ENCODE results near the gene SCN5A. TPM values are rescaled to one million over a fixed set of nuclear protein-coding genes. Genes with fewer than 3 reads are reported as not detected.

The SCN5A gene
- total RNA-seq, 2 donors from 2014 or later = 0.05 TPM; not detected in 1

DNA sequence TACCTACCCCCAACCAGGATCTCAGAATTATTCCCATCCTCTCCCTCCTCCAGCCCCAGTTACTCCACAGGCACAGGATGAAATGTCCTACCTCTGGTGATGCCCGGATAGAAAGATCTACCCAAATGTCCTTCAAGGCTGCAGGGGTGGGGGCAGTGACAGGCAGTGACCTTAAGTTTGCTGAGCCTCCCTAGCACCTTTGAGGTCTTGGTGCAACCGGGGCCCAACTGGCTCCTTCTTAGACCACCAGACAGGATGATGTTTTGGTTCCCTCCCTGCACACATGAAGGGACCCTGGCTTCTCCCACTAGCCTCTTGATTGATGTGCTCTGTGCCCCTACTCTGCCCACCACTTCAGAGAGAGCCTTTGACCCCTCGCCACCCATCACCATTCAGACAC is 117.0 kb downstream of the SCN5A start:
- no peaks in the 10 kb centered on the region for H3K27me3 Mint-ChIP-seq
- no peaks in the 10 kb centered on the region for H3K36me3 Mint-ChIP-seq (ENCODE audit: low read depth)
- peak overlapping the region; percentile 51 for H3K27ac Mint-ChIP-seq
- no peak for DNase-seq
- no peak for ATAC-seq
- H3K9me3 ChIP-seq (ENCODE audit: control insufficient read depth, low read length, poor library complexity, severe bottlenecking) = no peaks in the 10 kb centered on the region
- H3K4me3 Mint-ChIP-seq = no peak overlapping the region
- no peaks in the 10 kb centered on the region for H3K4me1 Mint-ChIP-seq

DNA sequence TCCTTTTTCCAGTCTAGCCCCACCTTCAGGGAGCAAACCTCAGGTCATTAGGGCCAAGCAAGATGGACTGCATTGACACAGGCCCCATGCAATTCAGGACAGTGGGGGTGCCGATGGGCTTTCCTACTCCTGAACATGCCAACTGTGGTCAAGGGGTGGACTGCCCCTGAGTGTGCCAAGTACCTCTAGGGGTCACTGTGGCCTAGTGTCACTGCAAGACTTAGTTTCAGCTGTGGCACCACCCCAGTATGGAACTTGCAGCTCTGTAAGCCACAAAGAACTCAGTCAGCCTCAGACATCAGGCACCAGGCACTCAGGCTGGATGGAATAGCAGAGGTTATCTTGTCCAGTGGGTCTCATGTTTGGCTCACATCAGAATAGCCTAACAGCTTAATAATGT is 121.0 kb downstream of the SCN5A start:
- no peaks in the 10 kb centered on the region for H3K4me1 Mint-ChIP-seq
- H3K4me3 Mint-ChIP-seq = no peak overlapping the region
- no peaks in the 10 kb centered on the region for H3K27me3 Mint-ChIP-seq
- H3K36me3 Mint-ChIP-seq (ENCODE audit: low read depth) = peaks cover 4% of the 10 kb centered on the region
- ATAC-seq (no peak), DNase-seq (no peak)
- no peaks in the 10 kb centered on the region for H3K9me3 ChIP-seq (ENCODE audit: control insufficient read depth, low read length, poor library complexity, severe bottlenecking)
- no peak overlapping the region for H3K27ac Mint-ChIP-seq

DNA sequence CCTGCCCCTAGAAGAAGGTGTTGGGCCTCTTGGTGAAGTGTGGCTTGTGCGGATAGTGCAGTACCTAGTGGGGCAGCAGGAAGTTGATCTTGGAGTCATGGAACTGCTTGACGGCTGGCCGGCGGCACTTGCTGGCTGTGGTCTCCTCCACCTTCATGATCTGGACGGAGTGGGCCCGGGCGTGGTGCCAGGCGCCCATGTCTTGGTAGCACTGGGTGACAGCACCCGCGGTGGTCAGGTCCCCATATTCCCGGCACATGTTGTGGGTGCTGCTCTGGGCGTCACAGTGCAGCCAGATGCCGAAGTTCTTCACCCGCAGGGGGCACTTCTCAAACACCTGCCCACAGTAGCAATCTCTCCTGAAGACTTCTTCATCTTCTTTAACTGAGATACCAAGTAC is 122.7 kb downstream of the SCN5A start:
- DNase-seq (no peak), ATAC-seq (no peak)
- no peaks in the 10 kb centered on the region for H3K9me3 ChIP-seq (ENCODE audit: control insufficient read depth, low read length, poor library complexity, severe bottlenecking)
- Mint-ChIP-seq H3K36me3 (ENCODE audit: low read depth) (peaks cover 4% of the 10 kb centered on the region), H3K27ac (no peak overlapping the region), H3K4me1 (no peaks in the 10 kb centered on the region), H3K27me3 (no peaks in the 10 kb centered on the region), H3K4me3 (no peak overlapping the region)

DNA sequence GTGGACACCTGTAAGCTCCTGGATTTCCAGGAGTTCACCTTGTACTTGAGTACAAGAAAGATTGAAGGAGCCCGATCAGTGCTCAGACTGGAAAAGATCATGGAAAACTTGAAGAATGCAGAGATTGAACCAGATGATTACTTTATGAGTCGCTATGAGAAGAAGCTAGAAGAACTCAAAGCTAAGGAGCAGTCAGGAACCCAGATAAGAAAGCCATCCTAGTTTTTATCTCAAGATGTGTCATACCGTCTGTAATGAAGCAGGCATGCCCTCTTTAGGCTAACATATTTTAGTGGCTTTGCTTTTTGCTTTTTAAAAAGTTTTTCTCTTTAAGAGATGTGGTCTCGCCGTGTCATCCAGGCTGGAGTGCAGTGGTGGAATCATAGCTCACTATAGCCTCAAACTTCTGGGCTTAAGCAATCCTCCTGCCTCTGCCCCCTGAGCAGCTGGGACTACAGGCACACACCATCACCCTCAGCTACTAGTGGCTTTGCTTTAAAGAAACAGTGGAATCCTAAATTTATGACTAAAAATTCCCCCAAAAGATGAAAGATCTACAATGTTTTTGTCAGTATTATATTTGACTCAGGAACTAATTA is 125.2 kb downstream of the SCN5A start:
- DNase-seq (no peak), ATAC-seq (no peak)
- Mint-ChIP-seq H3K4me3 (no peak overlapping the region), H3K27me3 (no peaks in the 10 kb centered on the region), H3K27ac (no peak overlapping the region), H3K4me1 (peaks cover 17% of the 10 kb centered on the region), H3K36me3 (ENCODE audit: low read depth) (peaks cover 4% of the 10 kb centered on the region)
- no peaks in the 10 kb centered on the region for H3K9me3 ChIP-seq (ENCODE audit: control insufficient read depth, low read length, poor library complexity, severe bottlenecking)

- Mint-ChIP-seq H3K4me3 (no peak overlapping the region), H3K27ac (no peak overlapping the region), H3K36me3 (ENCODE audit: low read depth) (peaks cover 4% of the 10 kb centered on the region), H3K27me3 (no peaks in the 10 kb centered on the region), H3K4me1 (peaks cover 25% of the 10 kb centered on the region)
- ATAC-seq (no peak), DNase-seq (no peak)
- no peaks in the 10 kb centered on the region for H3K9me3 ChIP-seq (ENCODE audit: control insufficient read depth, low read length, poor library complexity, severe bottlenecking)
Measured at GRCh38 chr3:38522002-38522401, 127.5 kb downstream of the SCN5A start.

- ATAC-seq (peak; percentile 76), DNase-seq (peak in 2 of 3 donors; percentile 29 to 32)
- no peak overlapping the region for H3K27ac Mint-ChIP-seq
- H3K4me3 Mint-ChIP-seq = no peak overlapping the region
- H3K9me3 ChIP-seq (ENCODE audit: control insufficient read depth, low read length, poor library complexity, severe bottlenecking) = no peaks in the 10 kb centered on the region
- H3K27me3 Mint-ChIP-seq = no peaks in the 10 kb centered on the region
- H3K36me3 Mint-ChIP-seq (ENCODE audit: low read depth) = peaks cover 4% of the 10 kb centered on the region
- peaks cover 25% of the 10 kb centered on the region for H3K4me1 Mint-ChIP-seq
Measured at GRCh38 chr3:38521391-38521987, 128.0 kb downstream of the SCN5A start.

- DNase-seq = no peak
- Mint-ChIP-seq H3K36me3 (ENCODE audit: low read depth) (no peaks in the 10 kb centered on the region), H3K27ac (peak overlapping the region; percentile 91), H3K4me1 (peaks cover 25% of the 10 kb centered on the region), H3K4me3 (peak overlapping the region; percentile 79), H3K27me3 (no peaks in the 10 kb centered on the region)
- no peaks in the 10 kb centered on the region for H3K9me3 ChIP-seq (ENCODE audit: control insufficient read depth, low read length, poor library complexity, severe bottlenecking)
- ATAC-seq = peak; percentile 79
Measured at GRCh38 chr3:38519651-38520050, 129.8 kb downstream of the SCN5A start.

DNA sequence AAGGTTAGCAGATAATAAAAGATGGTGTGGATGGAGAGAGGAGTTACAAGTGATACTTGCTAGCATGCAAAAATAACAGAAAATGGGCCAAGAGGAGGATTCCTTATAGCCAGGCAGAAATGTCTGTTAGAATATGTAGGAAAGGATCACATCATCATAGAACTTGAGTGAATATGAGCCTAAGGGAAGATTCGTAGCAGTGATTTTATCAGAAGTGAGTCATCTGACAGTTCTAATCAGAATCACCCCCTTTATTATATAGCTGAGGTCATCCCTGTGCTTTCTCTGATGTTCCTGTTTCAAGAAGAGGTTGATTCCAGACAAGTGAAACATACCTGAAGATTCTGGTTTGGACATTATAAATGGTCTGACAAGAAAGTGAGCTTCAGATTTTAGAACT is 130.5 kb downstream of the SCN5A start:
- DNase-seq = no peak
- no peak for ATAC-seq
- peak overlapping the region; percentile 91 for H3K27ac Mint-ChIP-seq
- H3K4me3 Mint-ChIP-seq = peak overlapping the region; percentile 45
- peaks cover 29% of the 10 kb centered on the region for H3K4me1 Mint-ChIP-seq
- peaks cover 4% of the 10 kb centered on the region for H3K36me3 Mint-ChIP-seq (ENCODE audit: low read depth)
- H3K27me3 Mint-ChIP-seq = no peaks in the 10 kb centered on the region
- no peaks in the 10 kb centered on the region for H3K9me3 ChIP-seq (ENCODE audit: control insufficient read depth, low read length, poor library complexity, severe bottlenecking)

DNA sequence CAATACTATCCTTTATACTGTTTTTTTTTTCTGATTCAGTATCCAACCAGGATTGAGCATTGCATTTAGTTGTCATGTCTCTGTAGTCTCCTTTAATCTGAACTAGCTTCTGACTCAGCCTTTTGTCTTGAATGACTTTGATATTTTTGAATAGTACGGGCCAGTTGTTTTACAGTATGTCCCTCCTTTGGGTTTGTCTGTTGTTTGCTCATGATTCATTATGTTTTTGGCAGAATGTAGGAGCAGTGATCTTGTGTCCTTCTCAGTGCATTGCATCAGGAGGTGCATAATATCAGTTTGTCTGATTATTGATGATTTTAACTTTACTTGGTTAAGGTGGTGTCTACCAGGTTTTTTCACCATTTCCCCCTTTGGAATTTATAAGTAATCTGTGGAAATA is 132.8 kb downstream of the SCN5A start:
- Mint-ChIP-seq H3K36me3 (ENCODE audit: low read depth) (peaks cover 9% of the 10 kb centered on the region), H3K4me1 (peaks cover 34% of the 10 kb centered on the region), H3K4me3 (no peak overlapping the region), H3K27me3 (no peaks in the 10 kb centered on the region), H3K27ac (no peak overlapping the region)
- ATAC-seq (no peak), DNase-seq (no peak)
- H3K9me3 ChIP-seq (ENCODE audit: control insufficient read depth, low read length, poor library complexity, severe bottlenecking) = no peaks in the 10 kb centered on the region

DNA sequence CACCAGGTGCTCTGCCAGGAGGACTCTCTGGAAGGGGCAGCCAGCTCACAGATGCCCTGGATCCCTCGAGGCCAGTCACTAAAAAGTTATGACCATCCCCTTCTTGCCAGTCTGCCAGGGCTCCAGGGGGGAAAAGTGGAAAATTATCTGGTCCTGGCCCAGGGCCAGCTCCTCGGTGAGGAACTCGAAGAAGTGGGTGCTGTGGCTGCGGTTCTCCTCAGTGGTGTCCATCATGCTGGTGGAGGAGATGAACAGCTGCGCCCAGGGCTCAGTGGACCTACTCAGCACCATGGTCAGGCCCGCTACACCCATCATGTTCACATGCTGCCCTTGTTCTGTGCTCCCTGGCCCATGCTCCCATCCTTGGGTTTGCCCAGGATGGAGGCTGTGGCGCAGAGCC is 134.1 kb downstream of the SCN5A start:
- no peaks in the 10 kb centered on the region for H3K9me3 ChIP-seq (ENCODE audit: control insufficient read depth, low read length, poor library complexity, severe bottlenecking)
- no peak overlapping the region for H3K4me3 Mint-ChIP-seq
- DNase-seq = no peak
- no peak overlapping the region for H3K27ac Mint-ChIP-seq
- H3K4me1 Mint-ChIP-seq = peaks cover 26% of the 10 kb centered on the region
- peaks cover 9% of the 10 kb centered on the region for H3K36me3 Mint-ChIP-seq (ENCODE audit: low read depth)
- no peaks in the 10 kb centered on the region for H3K27me3 Mint-ChIP-seq
- no peak for ATAC-seq

- H3K27ac Mint-ChIP-seq = no peak overlapping the region
- no peak overlapping the region for H3K4me3 Mint-ChIP-seq
- peaks cover 11% of the 10 kb centered on the region for H3K4me1 Mint-ChIP-seq
- H3K9me3 ChIP-seq (ENCODE audit: control insufficient read depth, low read length, poor library complexity, severe bottlenecking) = no peaks in the 10 kb centered on the region
- ATAC-seq (no peak), DNase-seq (no peak)
- peaks cover 19% of the 10 kb centered on the region for H3K36me3 Mint-ChIP-seq (ENCODE audit: low read depth)
- H3K27me3 Mint-ChIP-seq = no peaks in the 10 kb centered on the region
Measured at GRCh38 chr3:38511546-38511945, 137.9 kb downstream of the SCN5A start.

- H3K36me3 Mint-ChIP-seq (ENCODE audit: low read depth) = peaks cover 19% of the 10 kb centered on the region
- no peak overlapping the region for H3K4me3 Mint-ChIP-seq
- H3K4me1 Mint-ChIP-seq = peaks cover 11% of the 10 kb centered on the region
Measured at GRCh38 chr3:38510631-38511030, 138.9 kb downstream of the SCN5A start.

DNA sequence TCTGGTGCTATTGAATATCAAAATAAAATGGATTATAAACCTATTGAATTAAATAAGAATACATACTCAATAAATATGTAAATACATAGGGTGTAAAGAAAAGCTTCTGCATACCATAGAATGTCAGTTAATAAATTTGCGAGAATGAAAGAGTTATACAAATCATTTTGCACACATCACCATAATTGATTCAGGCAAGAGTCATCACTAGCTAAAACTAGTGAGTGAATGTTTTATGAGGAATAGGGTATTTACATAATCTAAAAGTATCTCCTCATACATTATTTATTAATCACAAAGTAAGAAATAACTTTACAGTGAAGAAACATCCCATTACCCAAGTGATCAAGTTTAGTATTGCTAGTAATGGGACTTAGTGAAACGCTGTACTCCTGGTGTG is 139.8 kb downstream of the SCN5A start:
- Mint-ChIP-seq H3K27ac (no peak overlapping the region), H3K4me3 (no peak overlapping the region), H3K27me3 (no peaks in the 10 kb centered on the region), H3K36me3 (ENCODE audit: low read depth) (peaks cover 19% of the 10 kb centered on the region), H3K4me1 (peaks cover 11% of the 10 kb centered on the region)
- no peak for ATAC-seq
- no peak for DNase-seq
- H3K9me3 ChIP-seq (ENCODE audit: control insufficient read depth, low read length, poor library complexity, severe bottlenecking) = no peaks in the 10 kb centered on the region

More at GRCh38 chr3:38510631-38511030, 138.9 kb downstream of the SCN5A start:
- DNase-seq (no peak), ATAC-seq (no peak)
- no peak overlapping the region for H3K27ac Mint-ChIP-seq
- no peaks in the 10 kb centered on the region for H3K27me3 Mint-ChIP-seq
- H3K9me3 ChIP-seq (ENCODE audit: control insufficient read depth, low read length, poor library complexity, severe bottlenecking) = no peaks in the 10 kb centered on the region

DNA sequence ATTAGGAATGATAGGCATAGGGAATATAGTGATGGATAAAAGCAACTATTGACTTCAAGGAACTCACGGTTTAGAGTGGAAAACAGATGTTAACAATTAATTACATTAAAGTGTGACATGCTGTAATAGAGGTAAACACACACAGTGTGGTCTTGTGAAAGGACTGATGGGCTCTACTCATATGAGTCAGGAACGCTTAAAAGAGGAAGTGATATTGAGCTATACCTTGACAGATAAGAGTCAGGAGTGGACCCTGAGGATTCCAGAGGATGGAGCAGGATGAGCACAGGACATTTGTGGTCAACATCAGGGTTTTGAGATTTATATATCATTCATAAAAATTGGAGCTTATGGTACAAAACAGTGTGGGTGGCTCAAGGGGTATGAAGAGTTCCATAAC is 142.4 kb downstream of the SCN5A start:
- no peak overlapping the region for H3K27ac Mint-ChIP-seq
- no peaks in the 10 kb centered on the region for H3K27me3 Mint-ChIP-seq
- H3K36me3 Mint-ChIP-seq (ENCODE audit: low read depth) = peaks cover 9% of the 10 kb centered on the region
- no peak overlapping the region for H3K4me3 Mint-ChIP-seq
- ATAC-seq (no peak), DNase-seq (no peak)
- H3K9me3 ChIP-seq (ENCODE audit: control insufficient read depth, low read length, poor library complexity, severe bottlenecking) = no peaks in the 10 kb centered on the region
- peaks cover 2% of the 10 kb centered on the region for H3K4me1 Mint-ChIP-seq
